NT2/D1 (cell line): ENCODE measurements around the gene USP17L26.
"Not testable (repeated sequence)": the region's sequence is repeated elsewhere in the genome, so short reads cannot be mapped to it uniquely, and the experiment has no call there.

Experiments used
- SUZ12 ChIP-seq: IDR thresholded peaks from 2 replicates; pipeline ENCODE4 v1.6.1; 2011; ENCODE audit not compliant: insufficient read length, insufficient read depth; ENCODE audit errors: extremely low read depth
- YY1 ChIP-seq: IDR thresholded peaks from 2 replicates; pipeline ENCODE4 v1.6.1; 2011; ENCODE audit not compliant: insufficient read length, insufficient read depth
- ZNF274 ChIP-seq: IDR thresholded peaks from 2 replicates; pipeline ENCODE4 v1.6.1; 2011; ENCODE audit warnings: mild to moderate bottlenecking, low read depth, low read length

- not testable (repeated sequence) for TF ChIP-seq YY1, ZNF274, SUZ12
Observed at GRCh38 chr4:9343848-9344247, 9.4 kb downstream of the USP17L26 start, which contains the start of gene USP17L27.
